ENCODE results near the gene NEMP2. TPM values are rescaled to one million over a fixed set of nuclear protein-coding genes. Genes with fewer than 3 reads are reported as not detected.

Gene NEMP2
- total RNA-seq, 1 donor = 5.6 TPM

DNA sequence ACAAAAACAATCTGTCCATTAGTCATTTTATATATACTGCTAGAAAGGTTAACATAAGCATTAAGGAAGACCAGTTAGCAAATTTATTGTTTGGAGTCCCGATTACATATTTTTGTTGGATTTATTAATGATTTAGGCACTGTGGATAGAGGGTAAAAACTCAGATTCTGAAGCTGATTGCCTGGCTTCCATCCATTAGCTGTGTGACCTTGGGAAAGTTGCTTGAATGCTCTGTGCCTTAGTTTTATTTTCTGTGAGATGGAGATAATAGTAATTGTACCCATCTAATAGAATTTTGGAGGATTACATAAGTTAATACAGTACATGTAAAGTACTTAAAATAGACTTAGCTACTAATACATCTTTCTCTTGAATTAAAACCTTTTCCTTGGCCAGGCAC, 36.3 kb upstream of the NEMP2 start:
- TF ChIP-seq, protein P1, sequence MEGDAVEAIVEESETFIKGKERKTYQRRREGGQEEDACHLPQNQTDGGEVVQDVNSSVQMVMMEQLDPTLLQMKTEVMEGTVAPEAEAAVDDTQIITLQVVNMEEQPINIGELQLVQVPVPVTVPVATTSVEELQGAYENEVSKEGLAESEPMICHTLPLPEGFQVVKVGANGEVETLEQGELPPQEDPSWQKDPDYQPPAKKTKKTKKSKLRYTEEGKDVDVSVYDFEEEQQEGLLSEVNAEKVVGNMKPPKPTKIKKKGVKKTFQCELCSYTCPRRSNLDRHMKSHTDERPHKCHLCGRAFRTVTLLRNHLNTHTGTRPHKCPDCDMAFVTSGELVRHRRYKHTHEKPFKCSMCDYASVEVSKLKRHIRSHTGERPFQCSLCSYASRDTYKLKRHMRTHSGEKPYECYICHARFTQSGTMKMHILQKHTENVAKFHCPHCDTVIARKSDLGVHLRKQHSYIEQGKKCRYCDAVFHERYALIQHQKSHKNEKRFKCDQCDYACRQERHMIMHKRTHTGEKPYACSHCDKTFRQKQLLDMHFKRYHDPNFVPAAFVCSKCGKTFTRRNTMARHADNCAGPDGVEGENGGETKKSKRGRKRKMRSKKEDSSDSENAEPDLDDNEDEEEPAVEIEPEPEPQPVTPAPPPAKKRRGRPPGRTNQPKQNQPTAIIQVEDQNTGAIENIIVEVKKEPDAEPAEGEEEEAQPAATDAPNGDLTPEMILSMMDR (IDR thresholded peaks at IDR 0.05; ENCODE audit: insufficient read depth, low read depth, low read length) = no peak
- no peak overlapping the region for H3K4me3 ChIP-seq (ENCODE audit: low read depth, low read length)
- DNase-seq (ENCODE audit: low read depth) = no peak

DNA sequence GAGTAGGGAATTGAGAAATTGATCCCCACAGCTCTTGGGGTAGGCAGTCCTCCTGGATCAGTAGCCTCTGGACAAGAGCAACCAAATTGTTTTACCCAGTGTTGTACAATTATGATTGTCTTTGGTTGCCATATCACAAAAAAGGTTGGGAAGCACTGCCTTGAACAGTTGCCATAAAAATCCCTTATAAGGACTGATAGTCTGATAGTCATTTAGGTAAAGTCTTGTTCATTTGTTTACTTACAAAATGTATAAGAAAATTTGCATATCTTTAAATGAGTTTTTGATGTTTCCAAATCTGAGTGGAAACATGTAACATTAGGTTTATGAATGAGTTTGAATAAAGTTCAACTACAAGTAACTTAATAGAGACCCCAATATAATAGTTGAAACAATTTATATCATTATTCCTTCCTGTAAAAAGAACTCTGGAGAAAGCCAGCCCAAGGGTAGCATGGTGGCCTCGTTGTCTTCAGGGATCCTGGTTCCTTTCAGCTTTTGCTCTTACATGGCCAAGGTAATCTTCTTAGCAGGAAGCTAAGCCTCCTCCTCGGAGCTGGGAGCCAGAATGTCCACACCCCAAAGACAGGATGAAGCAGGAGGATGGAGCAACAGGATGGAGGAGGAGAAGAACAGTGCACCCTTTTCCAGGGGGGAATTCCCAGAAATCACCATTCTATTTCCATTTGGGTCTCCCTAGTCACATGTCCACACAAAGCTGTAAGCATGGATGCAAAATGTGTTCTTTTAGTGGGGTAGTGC, 35.7 kb upstream of the NEMP2 start:
- DNase-seq (ENCODE audit: low read depth) = no peak
- TF ChIP-seq, protein P1 (IDR thresholded peaks at IDR 0.05; ENCODE audit: insufficient read depth, low read depth, low read length) = no peak
- H3K4me3 ChIP-seq (ENCODE audit: low read depth, low read length) = no peak overlapping the region

DNA sequence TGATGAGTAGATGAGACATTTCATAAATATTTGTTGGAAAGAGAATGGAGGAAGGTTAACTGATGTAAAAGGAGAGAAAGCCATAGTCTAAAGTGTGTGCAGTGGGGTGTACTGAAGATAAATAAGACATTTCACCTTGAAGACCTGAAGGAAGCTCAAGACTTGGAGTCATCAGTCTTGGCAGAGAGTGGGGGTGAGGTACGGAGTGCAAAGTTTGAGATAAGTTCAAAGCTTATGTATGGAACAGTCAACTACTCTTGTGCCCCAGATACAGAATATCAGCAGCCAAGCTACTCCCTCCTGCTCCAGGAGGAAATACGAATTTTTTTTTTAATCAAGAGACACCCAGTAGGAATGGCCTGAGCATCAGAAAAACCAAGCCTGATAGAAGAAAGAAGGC, 30.3 kb upstream of the NEMP2 start:
- H3K4me3 ChIP-seq (ENCODE audit: low read depth, low read length) = no peak overlapping the region
- TF ChIP-seq, protein P1 (IDR thresholded peaks at IDR 0.05; ENCODE audit: insufficient read depth, low read depth, low read length) = no peak
- DNase-seq (ENCODE audit: low read depth) = no peak

DNA sequence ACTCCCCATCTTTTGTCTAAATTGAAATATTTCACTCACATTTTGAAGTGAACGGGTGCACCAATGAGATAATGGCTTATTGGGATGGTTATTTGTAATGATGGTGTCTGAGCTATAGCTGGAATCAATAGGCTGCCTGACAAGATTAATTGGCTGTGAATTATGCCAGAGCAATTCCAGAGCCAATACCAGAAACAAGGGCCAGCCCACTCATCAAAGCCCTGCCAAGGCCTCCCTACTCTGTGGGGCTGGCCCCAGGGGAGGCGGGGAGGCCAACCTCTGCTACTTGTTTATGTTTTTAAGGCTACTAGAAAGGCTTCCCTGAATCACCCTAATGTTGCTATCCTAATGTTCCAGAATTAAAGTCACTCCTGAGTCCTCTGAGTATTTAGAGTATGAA, 29.1 kb upstream of the NEMP2 start:
- TF ChIP-seq, protein P1 (IDR thresholded peaks at IDR 0.05; ENCODE audit: insufficient read depth, low read depth, low read length) = no peak
- DNase-seq (ENCODE audit: low read depth) = no peak

DNA sequence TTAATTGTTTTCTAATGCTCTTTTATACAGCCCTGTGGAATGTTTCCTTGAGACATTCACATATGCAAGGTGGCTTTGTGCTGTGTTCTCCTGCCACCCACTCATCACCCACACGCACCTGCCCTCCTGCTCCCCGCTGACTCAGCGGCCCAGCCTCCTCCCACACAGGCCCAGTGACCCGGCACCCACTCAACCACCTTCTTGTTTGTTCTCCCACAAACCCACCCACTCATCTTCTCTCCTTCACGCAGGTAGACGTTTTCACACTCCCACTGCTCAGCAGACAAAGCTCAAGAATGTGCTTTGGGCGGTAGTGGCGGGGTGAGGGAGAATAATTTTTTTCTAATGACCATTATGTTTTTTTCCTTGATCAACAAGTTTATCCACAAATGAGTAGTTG, 28.6 kb upstream of the NEMP2 start:
- TF ChIP-seq, protein P1 (IDR thresholded peaks at IDR 0.05; ENCODE audit: insufficient read depth, low read depth, low read length) = no peak
- DNase-seq (ENCODE audit: low read depth) = no peak
- H3K4me3 ChIP-seq (ENCODE audit: low read depth, low read length) = no peak overlapping the region

More for the DNA sequence above, 29.1 kb upstream of the NEMP2 start:
- H3K4me3 ChIP-seq (ENCODE audit: low read depth, low read length) = no peak overlapping the region

DNA sequence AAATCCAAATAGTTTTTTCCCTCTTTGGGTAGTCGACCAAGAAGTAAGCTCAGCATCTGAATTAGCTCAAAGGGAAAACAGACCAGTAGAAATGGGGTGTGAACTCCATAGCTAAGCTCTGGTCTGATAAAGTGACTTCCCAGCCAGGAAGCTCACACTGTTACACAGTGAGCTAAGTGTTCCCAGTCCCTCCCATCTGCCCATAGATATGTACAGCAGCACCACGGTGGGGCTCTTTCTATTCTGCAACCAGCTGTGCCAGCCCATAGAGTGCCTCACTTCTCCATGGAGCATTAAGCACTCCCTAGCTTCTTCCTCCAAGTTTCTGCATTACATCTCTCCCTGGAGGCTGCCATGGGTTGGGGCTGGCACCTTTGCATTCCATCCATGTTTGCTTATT, 27.6 kb upstream of the NEMP2 start:
- no peak overlapping the region for H3K4me3 ChIP-seq (ENCODE audit: low read depth, low read length)
- TF ChIP-seq, protein P1 (IDR thresholded peaks at IDR 0.05; ENCODE audit: insufficient read depth, low read depth, low read length) = no peak
- no peak for DNase-seq (ENCODE audit: low read depth)

DNA sequence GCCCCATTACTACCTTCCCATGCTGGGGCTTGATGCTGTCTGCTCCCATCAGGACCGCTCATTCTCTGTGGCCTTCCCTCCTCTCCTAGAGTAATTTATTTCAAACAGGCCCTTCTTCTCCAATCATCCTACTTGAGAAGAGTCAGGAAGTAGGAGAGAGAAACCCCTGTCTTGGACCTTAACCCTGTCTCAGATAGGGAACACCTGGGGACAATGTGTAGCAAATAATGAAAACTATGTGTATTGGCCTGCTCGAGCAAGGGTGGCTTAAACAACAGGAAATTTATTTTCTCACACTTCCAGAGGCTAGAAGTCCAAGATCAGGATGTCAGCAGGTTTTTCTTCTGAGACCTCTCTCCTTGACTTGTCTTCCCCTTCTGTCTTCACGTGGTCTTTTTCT, 26.6 kb upstream of the NEMP2 start:
- no peak for DNase-seq (ENCODE audit: low read depth)
- no peak overlapping the region for H3K4me3 ChIP-seq (ENCODE audit: low read depth, low read length)
- TF ChIP-seq, protein P1 (IDR thresholded peaks at IDR 0.05; ENCODE audit: insufficient read depth, low read depth, low read length) = no peak

All from fibroblast of villous mesenchyme (primary cell).